Left ventricle myocardium inferior (tissue), 1 donor: ENCODE results near the gene PRXL2C. TPM values are rescaled to one million over a fixed set of nuclear protein-coding genes. Genes with fewer than 3 reads are reported as not detected.
"Not testable (repeated sequence)": the region's sequence is repeated elsewhere in the genome, so short reads cannot be mapped to it uniquely, and the experiment has no call there.

Experiments used
- DNase-seq: peaks from one replicate; pipeline ENCODE4 v3.0.0-alpha.2; 2020
- H3K27ac ChIP-seq: fragments of 200-600 bp; replicated peaks from 2 replicates; pipeline ENCODE4 v1.8.0; 2021
- H3K27me3 ChIP-seq: fragments of 200-600 bp; 2 replicates; pipeline ENCODE4 v1.8.0; 2021; ENCODE audit warnings: low read depth
- H3K36me3 ChIP-seq: fragments of 200-600 bp; 2 replicates; pipeline ENCODE4 v1.8.0; 2021
- H3K4me1 ChIP-seq: fragments of 200-600 bp; 2 replicates; pipeline ENCODE4 v1.8.0; 2021
- H3K4me3 ChIP-seq: fragments of 200-600 bp; 2 replicates; pipeline ENCODE4 v1.8.0; 2021; ENCODE audit warnings: mild to moderate bottlenecking, moderate library complexity
- H3K9me3 ChIP-seq: fragments of 200-600 bp; replicated peaks from 2 replicates; pipeline ENCODE4 v1.8.0; 2021
- CTCF ChIP-seq: fragments of 200-600 bp; IDR thresholded peaks from 2 replicates; pipeline ENCODE4 v1.8.0; 2021; ENCODE audit warnings: antibody characterized with exemption, mild to moderate bottlenecking, borderline replicate concordance
- intact Hi-C: fragments of 100-400 bp; cut with micrococcal nuclease; formaldehyde crosslinking; loops from one replicate; pipeline ENCODE4 v1.11.0; 2022
- long read RNA-seq: library from polyadenylated mRNA; unstranded; transcript quantifications from one replicate; pipeline ENCODE4 v2.0.0, GENCODE V29; 2021
- total RNA-seq: library from RNA; stranded (reverse); fragmentation: NEBNext Ultra II Directional; extraction: Animal tissue kit (Norgen Biotek cat#: 25700); gene quantifications from one replicate; pipeline ENCODE4 v1.2.1, GENCODE V29; 2021
- donor health status: DM: no; HTN: yes; CAD: no; lungs with severe emphysema.

The PRXL2C gene, protein sequence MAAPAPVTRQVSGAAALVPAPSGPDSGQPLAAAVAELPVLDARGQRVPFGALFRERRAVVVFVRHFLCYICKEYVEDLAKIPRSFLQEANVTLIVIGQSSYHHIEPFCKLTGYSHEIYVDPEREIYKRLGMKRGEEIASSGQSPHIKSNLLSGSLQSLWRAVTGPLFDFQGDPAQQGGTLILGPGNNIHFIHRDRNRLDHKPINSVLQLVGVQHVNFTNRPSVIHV
- 26.8 TPM for total RNA-seq
- long read RNA-seq, transcript PRXL2C-201 (6 exons, 2,863 nt) = major isoform, 24 of 34 reads
- long read RNA-seq, partial matches to known transcripts = 1 of 34 reads
- long read RNA-seq, other reads (novel, unspliced or antisense) = 7 of 34 reads

DNA sequence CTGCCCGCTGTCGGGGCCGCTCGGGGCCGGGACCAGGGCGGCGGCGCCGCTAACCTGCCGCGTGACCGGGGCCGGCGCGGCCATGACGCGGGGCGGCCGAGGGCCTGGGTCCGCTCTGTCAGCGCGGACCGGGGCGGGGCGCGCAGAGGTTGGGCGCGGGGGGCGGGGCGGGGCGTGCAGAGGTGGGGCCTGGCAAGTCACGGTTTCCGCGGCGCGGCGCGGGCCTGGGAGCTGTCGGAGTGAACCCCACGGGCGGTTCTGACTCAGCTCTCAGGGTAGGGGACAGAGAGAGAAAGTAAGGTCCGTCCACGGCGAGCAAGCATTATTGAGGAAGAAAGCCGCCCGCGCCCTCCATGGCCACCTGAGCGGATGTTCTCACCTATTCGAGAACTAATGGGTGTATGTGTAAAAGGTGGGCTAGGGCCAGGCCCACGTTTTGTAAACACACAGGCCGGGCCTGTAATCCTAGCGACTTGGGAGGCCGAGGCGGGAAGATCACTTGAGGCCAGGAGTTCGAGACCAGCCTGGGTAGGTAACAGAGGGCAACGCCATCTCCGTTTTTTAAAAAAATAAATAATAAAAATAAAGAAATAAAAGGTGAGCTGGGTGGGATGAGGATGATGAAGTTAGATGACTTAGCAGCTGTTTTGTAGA, at the start of gene PRXL2C:
Gene PRXL2C (minus strand): TSS at position 120 of the 654 bp plus-strand sequence. CDS start 36 bp downstream, at position 84.
- Histone ChIP-seq H3K4me1 (peaks cover 48% of the 10 kb centered on the region), H3K36me3 (peaks cover 25% of the 10 kb centered on the region), H3K9me3 (no peaks in the 10 kb centered on the region), H3K4me3 (peak within 1 kb of the TSS; percentile 73), H3K27ac (peak within 1 kb of the TSS; percentile 99), H3K27me3 (no peaks in the 10 kb centered on the region)
- intact Hi-C loops = no loop called here
- TF ChIP-seq CTCF = no peak
- peak; percentile 92 for DNase-seq

DNA sequence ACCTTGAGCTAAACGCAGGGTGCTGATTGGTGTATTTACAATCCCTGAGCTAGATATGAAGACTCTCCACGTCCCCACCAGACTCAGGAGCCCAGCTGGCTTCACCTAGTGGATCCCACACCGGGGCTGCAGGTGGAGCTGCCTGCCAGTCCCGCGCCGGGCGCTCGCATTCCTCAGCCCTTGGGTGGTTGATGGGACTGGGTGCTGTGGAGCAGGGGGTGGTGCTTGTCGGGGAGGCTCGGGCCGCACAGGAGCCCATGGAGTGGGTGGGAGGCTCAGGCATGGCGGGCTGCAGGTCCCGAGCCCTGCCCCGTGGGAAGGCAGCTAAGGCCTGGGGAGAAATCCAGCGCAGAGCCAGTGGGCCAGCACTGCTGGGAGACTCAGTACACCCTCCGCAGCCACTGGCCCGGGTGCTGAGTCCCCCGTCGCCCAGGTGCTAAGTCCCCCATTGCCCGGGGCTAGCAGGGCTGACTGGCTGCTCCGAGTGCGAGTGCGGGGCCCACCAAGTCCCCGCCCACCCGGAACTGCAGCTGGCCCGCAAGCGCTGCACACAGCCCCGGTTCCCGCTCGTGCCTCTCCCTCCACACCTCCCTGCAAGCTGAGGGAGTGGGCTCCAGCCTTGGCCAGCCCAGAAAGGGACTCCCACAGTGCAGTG, 45.7 kb upstream of the PRXL2C start:
- H3K36me3 ChIP-seq, DNase-seq, H3K4me1 ChIP-seq, H3K27me3 ChIP-seq, H3K27ac ChIP-seq, intact Hi-C loops, H3K4me3 ChIP-seq: not testable (repeated sequence)
- H3K9me3 ChIP-seq = peaks cover 81% of the 10 kb centered on the region

DNA sequence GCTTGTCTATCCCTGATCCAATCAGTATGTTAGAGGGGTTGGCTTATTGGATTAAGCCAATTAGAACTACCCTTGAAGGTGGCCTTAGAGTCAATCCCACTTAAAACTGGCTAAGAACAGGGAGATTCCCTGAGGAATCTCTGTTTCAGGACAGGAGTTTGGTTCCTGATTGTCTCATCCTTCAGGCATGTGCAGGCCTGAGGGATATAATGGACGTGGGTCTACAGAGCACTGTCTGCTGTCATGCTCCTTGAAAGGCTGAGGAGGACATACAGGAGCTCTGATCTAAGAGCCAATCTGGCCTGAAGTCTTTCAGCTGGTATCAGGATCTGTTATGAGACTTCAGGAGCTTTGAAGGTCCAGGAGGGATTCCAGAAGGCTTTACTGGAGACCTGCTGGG, 36.2 kb upstream of the PRXL2C start:
- peaks cover 10% of the 10 kb centered on the region for H3K4me1 ChIP-seq
- DNase-seq = no peak
- H3K27me3 ChIP-seq = no peaks in the 10 kb centered on the region
- intact Hi-C loops = no loop called here
- no peak overlapping the region for H3K27ac ChIP-seq
- TF ChIP-seq CTCF = no peak
- peaks cover 57% of the 10 kb centered on the region for H3K9me3 ChIP-seq
- no peak overlapping the region for H3K4me3 ChIP-seq
- no peaks in the 10 kb centered on the region for H3K36me3 ChIP-seq

GRCh38 chr9:96688745-96689464, 33.8 kb upstream of the PRXL2C start:
- H3K27ac ChIP-seq = no peak overlapping the region
- intact Hi-C loops = no loop called here
- DNase-seq = no peak

DNA sequence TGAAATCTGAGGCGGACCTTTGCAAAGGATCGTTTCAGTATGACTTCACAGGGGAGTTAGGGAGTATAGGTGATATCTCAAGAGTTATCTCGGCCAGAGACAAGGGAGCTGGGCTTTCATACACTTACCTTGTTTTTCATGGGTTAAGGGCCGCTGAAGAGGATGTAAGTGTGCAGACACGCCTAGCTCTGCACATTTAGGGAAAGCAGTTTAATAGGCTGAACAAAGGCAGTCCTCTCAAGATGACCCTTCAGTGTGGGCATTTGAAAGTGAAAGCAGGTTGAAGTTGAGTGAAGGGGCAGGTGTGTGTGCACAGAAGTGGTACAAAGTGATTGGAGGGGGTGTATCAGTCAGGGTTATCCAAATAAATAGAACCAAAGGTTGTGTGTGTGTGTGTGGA, 33.1 kb upstream of the PRXL2C start:
- H3K27me3 ChIP-seq = no peaks in the 10 kb centered on the region
- no peak overlapping the region for H3K4me3 ChIP-seq
- no peak overlapping the region for H3K27ac ChIP-seq
- H3K36me3 ChIP-seq = no peaks in the 10 kb centered on the region
- DNase-seq = no peak
- intact Hi-C loops = no loop called here
- H3K9me3 ChIP-seq = peaks cover 26% of the 10 kb centered on the region
- TF ChIP-seq CTCF = no peak
- H3K4me1 ChIP-seq = peaks cover 14% of the 10 kb centered on the region

More at GRCh38 chr9:96688745-96689464, 33.8 kb upstream of the PRXL2C start:
- H3K9me3 ChIP-seq = peaks cover 33% of the 10 kb centered on the region
- no peak for TF ChIP-seq CTCF
- H3K4me3 ChIP-seq = no peak overlapping the region
- H3K4me1 ChIP-seq = peaks cover 14% of the 10 kb centered on the region
- H3K36me3 ChIP-seq = no peaks in the 10 kb centered on the region
- no peaks in the 10 kb centered on the region for H3K27me3 ChIP-seq
